Kidney epithelial cell (primary cell): ENCODE measurements around the gene LSM5. TPM values are rescaled to one million over a fixed set of nuclear protein-coding genes. Genes with fewer than 3 reads are reported as not detected.
A peak's percentile ranks its signal among the peaks of the same experiment; 100 is the strongest.

ENCODE experiments used
- DNase-seq: peaks from one replicate; pipeline ENCODE4 v3.0.0-alpha.2; 2010; ENCODE audit warnings: low read depth
- H3K27me3 ChIP-seq: 2 replicates; pipeline ENCODE4 v1.6.0; 2011; ENCODE audit warnings: low read length; ENCODE audit not compliant: control insufficient read depth, insufficient read depth
- H3K36me3 ChIP-seq: 2 replicates; pipeline ENCODE4 v1.5.1; 2011; ENCODE audit warnings: low read length; ENCODE audit not compliant: control insufficient read depth, insufficient read depth
- H3K4me3 ChIP-seq: 2 replicates; pipeline ENCODE4 v1.5.1; 2011; ENCODE audit warnings: low read depth, mild to moderate bottlenecking, control low read depth, low read length
- CTCF ChIP-seq: IDR thresholded peaks from 2 replicates; pipeline ENCODE4 v1.5.1; 2011; ENCODE audit warnings: mild to moderate bottlenecking, moderate library complexity, low read length, control low read depth, inconsistent platforms; ENCODE audit not compliant: insufficient read depth, poor library complexity, severe bottlenecking
- total RNA-seq: library from RNA; depleted of rRNA; stranded (reverse); fragments of >200 nt; gene quantifications from 2 replicates; pipeline ENCODE4 v1.2.3, GENCODE V29; 2015

LSM5 gene
- 10.0 and 23.1 TPM in 2 replicates for total RNA-seq

DNA sequence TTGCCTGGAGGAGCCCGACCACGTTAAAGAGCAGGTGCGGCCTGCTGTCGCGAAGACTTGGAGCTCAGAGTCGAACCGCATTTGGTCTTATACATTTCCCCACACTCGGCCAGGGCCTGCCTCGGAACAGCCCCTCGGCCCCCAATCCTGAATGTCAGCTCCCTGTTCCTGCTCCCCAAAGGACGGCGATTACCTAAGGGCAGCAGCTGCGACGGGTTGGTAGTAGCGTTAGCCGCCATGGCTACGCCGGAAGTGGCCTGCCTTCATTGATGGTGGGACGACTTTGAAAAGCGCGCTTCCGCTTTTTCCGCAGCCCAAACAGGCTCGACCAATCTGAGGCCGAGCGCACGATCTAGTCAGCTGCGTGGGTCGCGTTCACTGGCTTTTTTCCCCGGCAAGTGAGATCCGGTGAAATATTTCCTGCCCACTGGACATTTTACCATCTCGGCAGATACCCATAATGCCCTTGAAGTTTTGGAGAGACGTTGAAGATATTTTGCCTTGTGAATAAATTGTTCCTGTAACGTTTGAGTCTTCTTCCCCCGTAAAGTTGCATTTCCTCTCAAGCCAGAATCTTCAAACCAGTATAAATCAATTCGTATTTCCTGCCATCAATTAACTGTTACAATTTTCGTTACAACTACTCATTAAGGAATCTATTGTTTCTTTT, at the start of gene LSM5:
Gene LSM5, minus strand, starts transcription at position 254 of the 670 bp plus-strand sequence. Its CDS starts 15 bp downstream, at position 239.
- no peaks in the 10 kb centered on the region for H3K36me3 ChIP-seq
- DNase-seq, result peak; percentile 67
- no peaks in the 10 kb centered on the region for H3K27me3 ChIP-seq
- TF ChIP-seq CTCF, result no peak
- H3K4me3 ChIP-seq, result peak within 1 kb of the TSS; percentile 78

DNA sequence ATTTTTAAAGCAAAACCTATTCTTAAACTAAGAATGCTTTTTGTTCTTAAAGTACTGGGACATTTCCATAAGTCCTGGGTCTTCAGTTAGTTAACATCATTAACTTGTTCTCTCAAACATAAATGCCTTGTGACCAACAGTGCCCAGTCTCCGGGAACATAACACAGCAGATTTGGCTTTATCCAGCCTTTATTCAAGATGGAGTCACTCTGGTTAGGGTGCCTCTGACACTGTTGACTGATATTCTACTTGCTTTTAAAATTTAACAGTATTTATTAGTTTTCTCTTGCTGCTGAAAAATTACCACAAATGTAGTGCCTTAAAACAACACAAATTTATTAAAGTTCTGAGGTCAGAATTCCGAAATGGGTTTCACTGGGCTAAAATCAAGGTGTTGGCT, 49.2 kb upstream of the LSM5 start:
- no peak overlapping the region for H3K4me3 ChIP-seq
- H3K27me3 ChIP-seq, result no peaks in the 10 kb centered on the region
- no peak for DNase-seq
- H3K36me3 ChIP-seq, result no peaks in the 10 kb centered on the region
- no peak for TF ChIP-seq CTCF

DNA sequence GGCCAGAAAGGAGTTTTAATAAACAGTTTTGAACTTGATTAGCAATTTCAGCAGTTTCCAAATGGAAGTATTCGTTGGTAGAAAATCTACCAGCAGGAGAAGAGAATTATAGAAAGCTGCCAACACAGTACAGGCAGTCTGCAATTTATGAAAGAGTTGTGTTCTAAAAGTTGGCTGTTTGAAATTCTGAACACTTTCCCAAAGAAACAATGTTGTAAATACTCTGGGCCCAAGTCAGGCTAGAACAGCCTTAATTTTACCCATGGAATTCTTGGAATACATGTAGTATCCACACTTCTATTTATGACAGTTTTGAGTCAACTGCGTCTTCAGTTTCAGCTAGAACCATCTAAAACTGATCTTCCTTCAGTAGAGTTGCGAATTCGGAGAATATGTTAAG, 47.6 kb upstream of the LSM5 start:
- DNase-seq, result no peak
- H3K27me3 ChIP-seq, result no peaks in the 10 kb centered on the region
- no peaks in the 10 kb centered on the region for H3K36me3 ChIP-seq
- TF ChIP-seq CTCF, result no peak
- H3K4me3 ChIP-seq, result no peak overlapping the region

- Histone ChIP-seq H3K27me3 (no peaks in the 10 kb centered on the region), H3K36me3 (no peaks in the 10 kb centered on the region), H3K4me3 (no peak overlapping the region)
- no peak for TF ChIP-seq CTCF
- peak; percentile 85 for DNase-seq
These were observed 46.4 kb upstream of the LSM5 start for GRCh38 chr7:32536585-32536984.

DNA sequence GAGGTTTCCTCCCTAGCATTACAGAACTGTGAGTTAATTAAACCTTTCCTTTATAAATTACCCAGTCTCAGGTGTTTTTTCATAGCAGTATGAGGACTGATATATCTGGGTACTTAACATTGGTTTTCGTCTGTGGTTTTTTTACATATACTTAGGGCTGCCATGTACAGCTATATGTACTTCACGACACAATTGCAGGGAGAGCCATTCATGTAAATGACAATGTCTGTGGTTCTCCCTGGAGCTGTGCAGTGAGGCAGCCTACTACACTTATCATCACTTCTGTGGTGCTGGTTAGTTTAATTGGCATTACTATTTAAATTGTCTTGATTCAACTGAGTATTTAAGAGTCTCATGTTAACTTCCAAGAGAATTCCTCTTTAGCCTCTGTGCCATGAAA, 45.8 kb upstream of the LSM5 start:
- no peaks in the 10 kb centered on the region for H3K27me3 ChIP-seq
- H3K36me3 ChIP-seq, result no peaks in the 10 kb centered on the region
- TF ChIP-seq CTCF, result no peak
- no peak for DNase-seq
- no peak overlapping the region for H3K4me3 ChIP-seq

GRCh38 chr7:32535162-32535702, 45.1 kb upstream of the LSM5 start:
- TF ChIP-seq CTCF, result no peak
- Histone ChIP-seq H3K27me3 (no peaks in the 10 kb centered on the region), H3K36me3 (no peaks in the 10 kb centered on the region), H3K4me3 (no peak overlapping the region)
- no peak for DNase-seq
